Measurements from ENCODE around the gene CARD6.
"Not testable (repeated sequence)": the region's sequence is repeated elsewhere in the genome, so short reads cannot be mapped to it uniquely, and the experiment has no call there.

Gene CARD6

GRCh38 chr5:40873286-40873880 lies 32.2 kb downstream of the CARD6 start:
- DNase-seq = no peak

- no peak for DNase-seq
Measured at GRCh38 chr5:40875958-40876357, 34.8 kb downstream of the CARD6 start.

- no peak for DNase-seq
Measured at GRCh38 chr5:40877371-40877988, 36.3 kb downstream of the CARD6 start.

GRCh38 chr5:40879163-40879942 lies 38.2 kb downstream of the CARD6 start:
- peak; percentile 23 for DNase-seq

GRCh38 chr5:40882291-40882690 lies 41.1 kb downstream of the CARD6 start:
- DNase-seq = no peak

- DNase-seq = not testable (repeated sequence)
Measured at GRCh38 chr5:40883051-40883450, 41.9 kb downstream of the CARD6 start.

DNA sequence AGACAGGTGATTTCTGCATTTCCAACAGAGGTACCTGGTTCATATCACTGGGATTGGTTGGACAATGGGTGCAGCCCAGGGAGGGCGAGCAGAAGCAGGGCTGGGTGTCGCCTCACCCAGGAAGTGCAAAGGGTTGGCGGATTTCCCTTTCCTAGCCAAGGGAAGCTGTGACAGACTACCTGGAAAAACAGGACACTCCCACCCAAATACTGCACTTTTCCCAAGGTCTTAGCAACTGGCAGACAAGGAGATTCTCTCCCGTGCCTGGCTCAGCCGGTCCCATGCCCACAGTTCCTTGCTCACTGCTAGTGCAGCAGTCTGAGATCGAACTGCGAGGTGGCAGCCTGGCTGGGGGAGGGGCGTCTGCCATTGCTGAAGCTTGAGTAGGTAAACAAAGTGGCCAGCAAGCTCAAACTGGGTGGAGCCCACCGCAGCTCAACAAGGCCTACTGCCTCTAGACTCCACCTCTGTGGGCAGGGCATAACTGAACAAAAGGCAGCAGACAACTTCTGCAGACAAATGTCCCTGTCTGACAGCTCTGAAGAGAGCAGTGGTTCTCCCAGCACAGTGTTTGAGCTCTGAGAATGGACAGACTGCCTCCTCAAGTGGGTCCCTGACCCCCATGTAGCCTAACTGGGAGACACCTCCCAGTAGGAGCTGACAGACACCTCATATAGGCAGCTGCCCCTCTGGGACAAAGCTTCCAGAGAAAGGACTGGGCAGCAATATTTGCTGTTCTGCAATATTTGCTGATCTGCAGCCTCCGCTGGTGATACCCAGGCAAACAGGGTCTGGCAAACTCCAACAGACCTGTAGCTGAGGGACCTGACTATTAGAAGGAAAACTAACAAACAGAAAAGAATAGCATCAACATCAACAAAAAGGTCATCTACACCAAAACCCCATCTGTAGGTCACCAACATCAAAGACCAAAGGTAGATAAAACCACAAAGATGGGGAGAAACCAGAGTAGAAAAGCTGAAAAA lies 54.6 kb downstream of the CARD6 start:
- DNase-seq = not testable (repeated sequence)

- peak; percentile 0 for DNase-seq
Measured at GRCh38 chr5:40904205-40904993, 63.2 kb downstream of the CARD6 start.

- no peak for DNase-seq
Measured at GRCh38 chr5:40904994-40905306, 63.8 kb downstream of the CARD6 start.

DNA sequence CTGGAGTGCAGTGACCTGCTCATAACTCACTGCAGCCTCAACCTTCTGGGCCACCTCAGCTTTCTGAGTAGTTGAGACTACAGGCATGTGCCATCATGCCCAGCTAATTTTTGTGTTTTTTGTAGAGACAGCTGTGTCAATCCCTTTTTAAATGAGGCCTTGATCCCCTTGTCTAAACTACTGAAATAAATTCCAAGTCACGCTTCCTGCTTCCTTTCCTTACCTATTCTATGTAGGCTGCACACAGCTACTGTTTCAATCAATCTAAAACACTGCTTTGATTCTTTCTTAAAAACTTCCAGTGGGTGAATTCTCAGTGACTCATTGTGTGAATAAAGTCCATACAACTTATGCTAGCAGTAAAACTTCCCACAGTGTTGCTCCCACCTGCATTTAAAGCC lies 65.2 kb downstream of the CARD6 start:
- DNase-seq = no peak

GRCh38 chr5:40909264-40909663 lies 68.1 kb downstream of the CARD6 start, which contains the start of gene C7:
TSS of gene C7 (plus strand) at chr5:40909497. CDS start at chr5:40909611, 114 bp downstream.
- DNase-seq = no peak

DNA sequence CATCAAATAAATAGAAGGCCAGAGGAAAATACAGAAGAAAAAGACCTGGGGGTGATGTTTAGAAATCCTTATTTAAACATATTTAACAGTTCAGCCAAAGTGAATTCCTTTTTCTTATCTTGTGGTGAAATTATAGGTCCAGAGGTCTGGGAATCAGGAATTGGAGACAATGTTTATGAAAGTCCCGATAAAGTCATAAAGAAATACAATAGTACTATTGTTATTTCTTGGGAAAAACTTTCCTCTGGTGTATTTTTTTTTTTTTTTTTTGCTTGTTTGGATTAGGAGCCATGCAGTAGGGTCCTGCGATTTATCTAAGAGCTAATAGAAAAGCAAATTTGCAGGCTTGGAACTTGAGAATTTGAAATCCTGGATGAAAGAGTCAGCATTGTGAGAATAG lies 68.6 kb downstream of the CARD6 start:
- no peak for DNase-seq

All from NCI-H2029 treated with DMSO at 0.1 percent for 48 hours (cell line).